ENCODE data around the gene SLC1A5. TPM values are rescaled to one million over a fixed set of nuclear protein-coding genes. Genes with fewer than 3 reads are reported as not detected.
"Not testable (repeated sequence)": the region's sequence is repeated elsewhere in the genome, so short reads cannot be mapped to it uniquely, and the experiment has no call there.

The SLC1A5 gene
- total RNA-seq, 1 donor from 2014 or later = 5.9 TPM

DNA sequence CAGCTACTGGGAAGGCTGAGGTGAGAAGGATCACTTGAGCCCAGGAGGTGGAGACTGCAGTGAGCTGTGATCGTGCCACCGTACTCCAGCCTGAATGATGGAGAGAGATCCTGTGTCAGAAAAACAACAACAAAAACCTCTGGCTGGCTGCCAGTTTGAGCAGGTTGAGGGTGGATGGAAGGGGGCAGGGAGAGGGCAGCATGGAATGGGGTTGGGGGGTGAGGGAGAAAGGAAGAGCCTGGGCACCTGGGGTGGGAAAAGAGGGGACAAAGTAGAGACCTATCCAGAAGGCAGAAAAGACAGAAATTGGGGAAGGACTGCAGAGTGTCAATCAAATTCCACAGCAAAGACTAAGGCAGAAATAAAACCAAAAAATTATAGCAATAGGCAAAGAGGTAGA, 4.7 kb downstream of the SLC1A5 start:
- H3K4me1 ChIP-seq = peaks cover 48% of the 10 kb centered on the region
- intact Hi-C loops (cut with micrococcal nuclease) = no loop called here
- peaks cover 18% of the 10 kb centered on the region for H3K36me3 ChIP-seq
- H3K27ac ChIP-seq (replicated peaks) = no peak overlapping the region
- H3K9me3 ChIP-seq (replicated peaks) = no peaks in the 10 kb centered on the region
- peaks cover 6% of the 10 kb centered on the region for H3K27me3 ChIP-seq (ENCODE audit: low read depth)
- TF ChIP-seq, protein P1, sequence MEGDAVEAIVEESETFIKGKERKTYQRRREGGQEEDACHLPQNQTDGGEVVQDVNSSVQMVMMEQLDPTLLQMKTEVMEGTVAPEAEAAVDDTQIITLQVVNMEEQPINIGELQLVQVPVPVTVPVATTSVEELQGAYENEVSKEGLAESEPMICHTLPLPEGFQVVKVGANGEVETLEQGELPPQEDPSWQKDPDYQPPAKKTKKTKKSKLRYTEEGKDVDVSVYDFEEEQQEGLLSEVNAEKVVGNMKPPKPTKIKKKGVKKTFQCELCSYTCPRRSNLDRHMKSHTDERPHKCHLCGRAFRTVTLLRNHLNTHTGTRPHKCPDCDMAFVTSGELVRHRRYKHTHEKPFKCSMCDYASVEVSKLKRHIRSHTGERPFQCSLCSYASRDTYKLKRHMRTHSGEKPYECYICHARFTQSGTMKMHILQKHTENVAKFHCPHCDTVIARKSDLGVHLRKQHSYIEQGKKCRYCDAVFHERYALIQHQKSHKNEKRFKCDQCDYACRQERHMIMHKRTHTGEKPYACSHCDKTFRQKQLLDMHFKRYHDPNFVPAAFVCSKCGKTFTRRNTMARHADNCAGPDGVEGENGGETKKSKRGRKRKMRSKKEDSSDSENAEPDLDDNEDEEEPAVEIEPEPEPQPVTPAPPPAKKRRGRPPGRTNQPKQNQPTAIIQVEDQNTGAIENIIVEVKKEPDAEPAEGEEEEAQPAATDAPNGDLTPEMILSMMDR (IDR thresholded peaks at IDR 0.05; ENCODE audit: borderline replicate concordance) = no peak
- H3K4me3 ChIP-seq = no peak overlapping the region
- DNase-seq = no peak

DNA sequence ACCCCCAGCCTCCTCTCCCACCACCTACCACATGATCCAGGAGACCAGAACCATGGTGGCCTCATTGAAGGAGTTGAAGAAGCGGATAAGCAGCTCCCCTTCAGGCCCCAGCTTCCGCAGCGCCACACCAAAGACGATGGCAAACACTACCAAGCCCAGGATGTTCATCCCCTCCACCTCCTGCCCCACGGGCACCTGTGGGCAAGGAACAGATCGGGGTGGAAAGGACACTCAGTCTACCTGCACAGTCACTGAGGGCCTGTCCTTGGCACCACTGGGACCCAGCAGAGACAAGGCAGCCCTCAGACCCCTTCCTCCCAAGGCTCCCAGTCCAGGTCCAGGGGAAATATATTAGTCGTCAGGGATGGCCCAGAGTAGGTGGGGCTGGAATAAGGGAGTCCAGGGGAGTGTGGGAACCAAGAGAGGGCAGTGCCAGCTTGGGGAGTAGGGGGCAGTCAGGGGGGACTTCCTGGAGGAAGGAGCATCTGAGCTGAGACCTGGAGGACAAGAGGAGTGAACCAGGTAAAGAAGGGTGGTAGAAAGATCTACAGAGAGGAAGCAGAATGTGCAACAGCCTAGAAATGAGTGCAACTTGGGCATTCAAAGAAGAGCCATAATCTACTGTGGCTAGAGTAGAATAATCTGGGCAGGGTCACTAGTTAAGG, 5.9 kb downstream of the SLC1A5 start:
- H3K4me3 ChIP-seq = no peak overlapping the region
- no peak overlapping the region for H3K27ac ChIP-seq (replicated peaks)
- no peaks in the 10 kb centered on the region for H3K9me3 ChIP-seq (replicated peaks)
- intact Hi-C loops (cut with micrococcal nuclease) = no loop called here
- TF ChIP-seq, protein P1 (IDR thresholded peaks at IDR 0.05; ENCODE audit: borderline replicate concordance) = no peak
- H3K4me1 ChIP-seq = peaks cover 37% of the 10 kb centered on the region
- peaks cover 25% of the 10 kb centered on the region for H3K36me3 ChIP-seq
- no peak for DNase-seq
- peaks cover 3% of the 10 kb centered on the region for H3K27me3 ChIP-seq (ENCODE audit: low read depth)

DNA sequence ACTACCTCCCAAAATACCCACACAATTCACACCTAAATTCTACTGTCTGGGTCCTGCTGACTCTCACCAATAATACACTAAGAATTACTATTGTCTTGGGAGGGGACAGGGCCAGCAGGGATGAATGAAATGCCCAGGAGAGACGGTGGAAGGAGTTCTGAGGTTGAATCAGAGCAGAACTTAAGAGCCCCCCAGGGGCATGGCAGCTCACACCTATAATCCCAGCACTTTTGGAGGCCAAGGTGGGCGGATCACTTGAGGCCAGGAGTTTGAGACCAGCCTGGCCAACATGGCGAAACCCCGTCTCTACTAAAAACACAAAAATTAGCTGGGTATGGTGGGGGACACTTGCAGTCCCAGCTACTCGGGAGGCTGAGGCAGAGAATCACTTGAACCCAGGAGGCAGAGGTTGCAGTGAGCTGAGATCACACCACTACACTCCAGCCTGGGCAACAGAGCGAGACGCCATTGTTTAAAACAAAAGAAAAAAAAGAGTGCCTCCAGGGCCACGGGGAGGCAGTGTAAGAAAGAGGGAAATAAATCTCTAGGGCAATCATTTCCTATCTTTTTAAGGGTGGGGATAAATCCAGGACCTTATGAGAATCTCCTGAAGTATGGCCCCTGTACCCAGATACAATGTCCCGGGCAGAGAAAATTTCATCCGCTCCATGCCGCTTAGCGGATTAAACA, 10.3 kb downstream of the SLC1A5 start:
- H3K36me3 ChIP-seq = peaks cover 46% of the 10 kb centered on the region
- H3K9me3 ChIP-seq (replicated peaks); H3K4me3 ChIP-seq; H3K27me3 ChIP-seq (ENCODE audit: low read depth); DNase-seq; H3K27ac ChIP-seq (replicated peaks); intact Hi-C loops (cut with micrococcal nuclease); H3K4me1 ChIP-seq: not testable (repeated sequence)

DNA sequence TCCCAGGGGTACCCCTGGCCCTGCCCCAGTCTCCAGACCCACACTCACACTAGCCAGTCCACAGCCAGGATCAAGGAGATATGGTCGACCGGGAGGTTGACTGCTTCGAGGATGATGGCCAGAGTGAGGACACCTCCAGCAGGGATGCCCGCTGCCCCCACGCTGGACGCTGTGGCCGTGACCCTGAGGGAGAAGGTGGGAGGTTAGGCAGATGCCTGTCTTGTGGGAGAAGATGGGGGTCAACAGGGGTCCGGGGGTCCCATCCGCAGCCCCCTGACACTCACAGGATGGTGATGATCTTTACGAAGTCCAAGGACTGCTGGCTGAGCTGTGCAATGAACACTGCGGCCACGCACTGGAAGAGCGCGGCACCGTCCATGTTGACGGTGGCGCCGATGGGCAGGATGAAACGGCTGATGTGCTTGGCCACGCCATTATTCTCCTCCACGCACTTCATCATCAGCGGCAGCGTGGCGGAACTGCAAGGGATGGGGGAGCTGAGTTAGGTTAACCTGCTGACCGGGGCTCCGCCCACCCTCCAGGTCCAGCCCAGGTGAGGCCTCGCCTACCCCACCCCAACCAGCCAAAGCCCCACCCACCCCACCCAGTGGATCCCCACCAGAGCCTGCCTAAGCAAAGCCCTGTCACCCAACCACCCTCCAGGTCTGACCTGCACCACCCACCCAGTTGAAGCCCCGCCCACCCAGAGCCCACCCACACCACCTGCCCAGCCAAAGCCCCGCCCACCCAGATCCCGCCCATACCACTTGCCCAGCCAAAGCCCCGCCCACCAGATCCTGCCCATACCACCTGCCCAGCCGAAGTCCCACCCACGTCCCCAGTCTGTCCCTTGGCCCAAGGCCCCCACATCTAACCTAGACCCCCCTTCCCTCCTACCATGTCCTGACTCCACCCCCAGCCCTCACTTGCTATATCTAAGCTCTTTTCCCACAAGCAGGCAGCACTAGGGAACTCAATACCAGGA, 11.2 kb downstream of the SLC1A5 start:
- Histone ChIP-seq H3K27me3 (ENCODE audit: low read depth) (no peaks in the 10 kb centered on the region), H3K27ac (replicated peaks) (no peak overlapping the region), H3K4me3 (no peak overlapping the region), H3K9me3 (replicated peaks) (no peaks in the 10 kb centered on the region), H3K36me3 (peaks cover 46% of the 10 kb centered on the region), H3K4me1 (no peaks in the 10 kb centered on the region)
- TF ChIP-seq, protein P1 (IDR thresholded peaks at IDR 0.05; ENCODE audit: borderline replicate concordance) = no peak
- DNase-seq = no peak
- intact Hi-C loops (cut with micrococcal nuclease) = no loop called here

DNA sequence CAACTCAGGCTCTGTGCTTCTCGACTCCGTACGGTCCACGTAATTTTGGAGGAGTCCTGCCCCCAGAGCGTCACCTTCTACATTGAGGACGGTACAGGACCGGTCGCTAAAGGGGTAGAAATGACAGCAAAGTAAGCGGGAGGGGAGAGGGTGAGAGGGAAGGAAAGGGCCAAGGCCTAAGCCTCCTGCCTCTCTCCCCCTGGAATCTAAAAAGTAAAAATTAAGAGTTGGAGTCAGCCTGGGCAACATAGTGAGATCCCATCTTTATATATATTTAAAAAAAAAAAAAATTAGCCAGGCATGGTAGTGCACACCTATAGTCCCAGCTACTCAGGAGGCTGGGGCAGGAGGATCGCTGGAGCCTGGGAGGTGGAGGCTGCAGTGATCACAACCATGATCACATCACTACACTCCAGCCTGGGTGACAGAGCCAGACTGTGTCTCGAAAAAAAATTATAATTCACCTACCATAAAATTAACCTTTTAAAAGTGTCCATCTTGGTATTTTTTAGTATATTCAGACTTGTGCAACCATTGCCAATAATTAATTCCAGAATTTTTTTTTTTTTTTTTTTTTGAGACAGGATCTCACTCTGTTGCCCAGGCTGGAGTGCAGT, 12.6 kb downstream of the SLC1A5 start:
- H3K36me3 ChIP-seq = peaks cover 36% of the 10 kb centered on the region

More for the DNA sequence above, 12.6 kb downstream of the SLC1A5 start:
- H3K4me3 ChIP-seq = no peak overlapping the region
- H3K4me1 ChIP-seq = no peaks in the 10 kb centered on the region
- TF ChIP-seq, protein P1 (IDR thresholded peaks at IDR 0.05; ENCODE audit: borderline replicate concordance) = no peak
- no peaks in the 10 kb centered on the region for H3K27me3 ChIP-seq (ENCODE audit: low read depth)
- no peak overlapping the region for H3K27ac ChIP-seq (replicated peaks)
- no peak for DNase-seq
- intact Hi-C loops (cut with micrococcal nuclease) = no loop called here
- H3K9me3 ChIP-seq (replicated peaks) = no peaks in the 10 kb centered on the region
